Parathyroid adenoma (tissue), 2 donors: ENCODE data around the gene SPRED3.

ENCODE experiments used
- H2AFZ ChIP-seq: fragments of 300-600 bp; sonication (generic); one replicate; pipeline ENCODE4 v1.7.0; 2017; ENCODE audit warnings: antibody characterized with exemption, mild to moderate bottlenecking
- H3K27ac ChIP-seq: fragments of 300-600 bp; sonication (generic); one replicate; pipeline ENCODE4 v1.7.0; 2017
- H3K27me3 ChIP-seq: fragments of 300-600 bp; sonication (generic); one replicate; pipeline ENCODE4 v1.7.0; 2017; ENCODE audit warnings: low read length; ENCODE audit not compliant: control insufficient read depth, insufficient read depth
- H3K36me3 ChIP-seq: fragments of 300-600 bp; sonication (generic); one replicate; pipeline ENCODE4 v1.7.0; 2017; ENCODE audit warnings: low read length; ENCODE audit not compliant: control insufficient read depth, insufficient read depth
- H3K4me1 ChIP-seq: fragments of 300-600 bp; sonication (generic); one replicate; pipeline ENCODE4 v1.7.0; 2017; ENCODE audit warnings: control low read depth
- H3K4me2 ChIP-seq: fragments of 300-600 bp; sonication (generic); one replicate; pipeline ENCODE4 v1.7.0; 2017; ENCODE audit warnings: low read length
- H3K4me3 ChIP-seq: fragments of 300-600 bp; sonication (generic); one replicate; pipeline ENCODE4 v1.7.0; 2017; ENCODE audit warnings: low read depth, low read length
- H3K79me2 ChIP-seq: fragments of 300-600 bp; sonication (generic); one replicate; pipeline ENCODE4 v1.7.0; 2017; ENCODE audit warnings: control low read depth
- H3K9ac ChIP-seq: fragments of 300-600 bp; sonication (generic); one replicate; pipeline ENCODE4 v1.7.0; 2017; ENCODE audit warnings: mild to moderate bottlenecking
- H3K9me3 ChIP-seq: fragments of 300-600 bp; sonication (generic); one replicate; pipeline ENCODE4 v1.7.0; 2017; ENCODE audit warnings: low read length; ENCODE audit not compliant: control insufficient read depth
- CTCF ChIP-seq: fragments of 300-600 bp; sonication (generic); IDR thresholded peaks from one replicate; pipeline ENCODE4 v1.7.0; 2017; ENCODE audit warnings: antibody characterized with exemption, mild to moderate bottlenecking
- donor health status: primary hyperparathyroidism.

Gene SPRED3

GRCh38 chr19:38383184-38383583, 5.3 kb upstream of the SPRED3 start:
- no peak overlapping the region for H3K4me3 ChIP-seq
- no peak overlapping the region for H3K4me2 ChIP-seq
- H3K27ac ChIP-seq = no peak overlapping the region
- TF ChIP-seq CTCF = no peak
- H3K9me3 ChIP-seq = no peaks in the 10 kb centered on the region
- H3K4me1 ChIP-seq = no peaks in the 10 kb centered on the region
- no peak overlapping the region for H3K9ac ChIP-seq
- H3K27me3 ChIP-seq = no peaks in the 10 kb centered on the region
- no peak overlapping the region for H2AFZ ChIP-seq
- H3K79me2 ChIP-seq = peaks cover 14% of the 10 kb centered on the region
- H3K36me3 ChIP-seq = no peaks in the 10 kb centered on the region

GRCh38 chr19:38383743-38384142, 4.8 kb upstream of the SPRED3 start:
- peaks cover 12% of the 10 kb centered on the region for H3K79me2 ChIP-seq
- H2AFZ ChIP-seq = no peak overlapping the region
- no peaks in the 10 kb centered on the region for H3K36me3 ChIP-seq
- H3K27ac ChIP-seq = no peak overlapping the region
- H3K9me3 ChIP-seq = no peaks in the 10 kb centered on the region
- H3K4me1 ChIP-seq = no peaks in the 10 kb centered on the region
- no peak for TF ChIP-seq CTCF
- no peak overlapping the region for H3K9ac ChIP-seq
- no peaks in the 10 kb centered on the region for H3K27me3 ChIP-seq
- H3K4me3 ChIP-seq = no peak overlapping the region
- no peak overlapping the region for H3K4me2 ChIP-seq

GRCh38 chr19:38384209-38385027, 4.1 kb upstream of the SPRED3 start:
- H2AFZ ChIP-seq = no peak overlapping the region
- H3K4me1 ChIP-seq = no peaks in the 10 kb centered on the region
- TF ChIP-seq CTCF = no peak
- no peaks in the 10 kb centered on the region for H3K9me3 ChIP-seq
- no peak overlapping the region for H3K4me2 ChIP-seq
- peaks cover 5% of the 10 kb centered on the region for H3K79me2 ChIP-seq
- no peak overlapping the region for H3K27ac ChIP-seq
- H3K36me3 ChIP-seq = no peaks in the 10 kb centered on the region
- no peak overlapping the region for H3K4me3 ChIP-seq
- H3K9ac ChIP-seq = no peak overlapping the region
- H3K27me3 ChIP-seq = no peaks in the 10 kb centered on the region

GRCh38 chr19:38385057-38385803, 3.3 kb upstream of the SPRED3 start:
- H3K27ac ChIP-seq = no peak overlapping the region
- no peaks in the 10 kb centered on the region for H3K9me3 ChIP-seq
- H3K36me3 ChIP-seq = no peaks in the 10 kb centered on the region
- H3K4me2 ChIP-seq = no peak overlapping the region
- no peaks in the 10 kb centered on the region for H3K4me1 ChIP-seq
- H2AFZ ChIP-seq = no peak overlapping the region
- no peak overlapping the region for H3K9ac ChIP-seq
- peaks cover 3% of the 10 kb centered on the region for H3K79me2 ChIP-seq
- H3K27me3 ChIP-seq = no peaks in the 10 kb centered on the region
- TF ChIP-seq CTCF = no peak
- no peak overlapping the region for H3K4me3 ChIP-seq
